Cerebellar nuclear complex (tissue), 1 donor: ENCODE data around the gene SPPL2B.

Source experiments
- DNase-seq, 2 experiments: peaks; one replicate each; lab custom pipeline; 2025; lab: John Stamatoyannopoulos, UW

SPPL2B gene

GRCh38 chr19:2302319-2303210, 25.9 kb upstream of the SPPL2B start:
- no peak for DNase-seq

DNA sequence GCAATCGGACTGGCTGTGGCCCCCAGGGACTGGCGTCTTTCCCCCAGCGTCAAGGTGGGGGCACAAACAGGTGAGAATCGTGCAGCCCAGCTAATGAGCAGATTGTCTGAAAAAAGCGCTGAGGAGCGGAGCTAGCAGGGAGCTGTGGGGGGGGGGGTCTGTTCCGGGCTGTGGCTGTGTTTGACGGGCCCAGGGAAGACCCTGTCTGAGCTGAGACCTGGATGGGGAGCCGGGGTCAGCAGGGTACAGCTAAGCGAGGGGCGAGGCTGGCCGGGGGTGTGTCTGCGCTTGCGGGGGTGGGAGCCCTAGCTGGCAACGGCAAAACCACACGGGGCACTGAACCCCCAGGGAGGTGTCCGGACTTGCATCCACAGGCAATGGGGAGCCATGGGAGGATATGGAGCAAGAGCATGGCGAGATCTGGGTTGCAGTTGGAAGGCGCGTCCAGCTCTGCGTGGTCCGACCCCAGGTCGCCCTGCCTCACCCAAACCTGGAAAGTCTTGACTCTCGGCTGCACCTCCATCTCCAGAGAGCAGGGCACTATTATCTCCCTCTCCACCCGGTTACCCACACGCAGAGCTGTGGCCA, 25.2 kb upstream of the SPPL2B start:
- DNase-seq: no peak

- no peak for DNase-seq
Measured at GRCh38 chr19:2305452-2306280, 22.8 kb upstream of the SPPL2B start.

GRCh38 chr19:2306281-2306806, 22.1 kb upstream of the SPPL2B start:
- no peak for DNase-seq

DNA sequence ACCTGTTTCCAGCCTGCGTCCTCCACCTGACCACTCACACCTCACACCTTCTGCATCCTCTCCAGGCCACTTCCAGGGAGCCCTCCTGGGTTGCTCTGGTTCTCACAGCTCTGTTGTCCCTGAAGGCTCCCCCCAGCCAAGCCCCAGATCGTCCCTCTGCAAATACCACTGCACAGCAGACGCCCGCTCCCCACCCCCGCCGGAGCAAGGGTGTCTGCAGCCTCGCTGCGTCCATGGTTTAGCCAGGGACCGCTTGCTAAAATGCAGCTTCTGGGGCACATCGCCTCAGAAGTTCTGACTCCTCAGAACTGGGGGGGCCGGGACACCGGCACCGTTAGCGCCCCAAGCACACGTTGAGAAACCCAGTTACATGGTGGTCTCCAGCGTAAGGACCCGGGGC, 21.5 kb upstream of the SPPL2B start:
- no peak for DNase-seq

DNA sequence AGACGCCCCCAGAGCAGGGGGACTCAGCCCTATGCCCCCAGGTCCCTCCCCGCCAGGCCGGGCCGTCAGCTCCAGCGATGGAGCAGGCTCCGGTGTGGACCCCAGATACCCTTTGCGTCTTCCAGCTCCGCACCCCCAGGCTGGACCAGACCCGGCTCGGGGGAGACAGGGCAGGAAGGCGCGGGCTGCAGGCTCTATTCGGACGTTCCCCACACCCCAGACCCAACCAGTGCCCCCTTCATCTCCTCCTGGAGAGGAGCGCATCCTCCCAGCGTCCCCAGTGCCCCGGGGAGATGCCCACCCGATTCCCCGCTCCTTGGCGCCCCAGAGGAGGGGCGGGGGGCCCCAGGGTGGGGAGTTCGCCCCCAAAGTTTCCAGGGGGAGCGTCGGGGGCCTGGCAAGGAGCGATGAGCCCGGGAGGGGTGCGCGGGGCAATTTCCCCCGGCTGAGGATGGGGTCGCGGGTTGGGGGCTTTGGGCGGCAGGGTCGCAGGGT, 20.9 kb upstream of the SPPL2B start:
- DNase-seq: no peak

GRCh38 chr19:2308114-2308556, 20.3 kb upstream of the SPPL2B start, which contains the start of gene LINGO3:
LINGO3 (minus strand) TSS chr19:2308154; CDS start chr19:2291776, 16,378 bp downstream.
- no peak for DNase-seq

DNA sequence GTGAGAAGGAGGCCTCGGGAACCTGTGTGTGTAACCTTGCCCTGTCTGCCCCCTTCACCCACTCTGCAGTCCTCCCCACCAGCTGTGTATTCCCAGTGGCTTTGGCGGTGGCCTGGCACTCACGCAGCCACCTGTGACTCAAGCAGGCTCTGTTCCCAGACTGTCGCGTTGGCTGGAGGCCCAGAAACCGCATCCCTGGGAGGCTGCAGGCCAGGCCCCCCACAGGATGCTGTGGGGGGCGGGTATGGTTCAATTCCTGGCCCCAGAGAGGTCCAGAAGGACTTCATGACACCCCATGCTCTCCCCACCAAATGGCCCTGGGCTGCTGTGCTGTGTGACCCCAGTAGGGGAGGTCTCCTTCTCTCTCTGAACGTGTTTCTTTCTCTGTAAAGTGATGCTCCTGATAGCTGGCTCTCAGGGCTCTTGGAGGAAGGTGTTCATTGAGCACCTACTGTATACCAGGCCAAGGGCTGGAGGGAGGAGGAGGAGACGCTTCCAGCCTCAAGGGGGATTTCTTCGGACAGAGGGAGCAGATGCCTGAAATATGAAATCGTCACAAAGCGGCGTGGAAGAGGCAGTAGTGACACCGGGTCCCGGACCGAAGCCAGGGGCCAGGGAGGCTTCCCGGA, 18.6 kb upstream of the SPPL2B start:
- DNase-seq: no peak

DNA sequence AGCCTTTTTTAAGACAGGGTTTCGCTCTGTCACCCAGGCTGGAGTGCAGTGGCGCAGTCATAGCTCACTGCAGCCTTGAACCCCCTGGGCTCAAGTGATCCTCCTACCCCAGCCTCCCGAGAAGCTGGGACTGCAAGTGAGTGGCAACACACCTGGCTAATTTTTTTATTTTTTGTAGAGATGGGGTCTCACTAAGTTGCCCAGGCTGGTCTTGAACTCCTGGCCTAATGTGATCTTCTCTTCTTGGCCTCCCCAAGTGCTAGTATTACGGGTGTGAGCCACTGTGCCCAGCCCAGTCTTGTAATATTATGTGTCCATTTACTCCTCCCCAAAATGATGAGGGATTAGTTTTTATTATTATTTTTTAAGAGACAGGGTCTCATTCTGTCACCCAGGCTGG, 17.4 kb upstream of the SPPL2B start:
- DNase-seq: no peak

DNA sequence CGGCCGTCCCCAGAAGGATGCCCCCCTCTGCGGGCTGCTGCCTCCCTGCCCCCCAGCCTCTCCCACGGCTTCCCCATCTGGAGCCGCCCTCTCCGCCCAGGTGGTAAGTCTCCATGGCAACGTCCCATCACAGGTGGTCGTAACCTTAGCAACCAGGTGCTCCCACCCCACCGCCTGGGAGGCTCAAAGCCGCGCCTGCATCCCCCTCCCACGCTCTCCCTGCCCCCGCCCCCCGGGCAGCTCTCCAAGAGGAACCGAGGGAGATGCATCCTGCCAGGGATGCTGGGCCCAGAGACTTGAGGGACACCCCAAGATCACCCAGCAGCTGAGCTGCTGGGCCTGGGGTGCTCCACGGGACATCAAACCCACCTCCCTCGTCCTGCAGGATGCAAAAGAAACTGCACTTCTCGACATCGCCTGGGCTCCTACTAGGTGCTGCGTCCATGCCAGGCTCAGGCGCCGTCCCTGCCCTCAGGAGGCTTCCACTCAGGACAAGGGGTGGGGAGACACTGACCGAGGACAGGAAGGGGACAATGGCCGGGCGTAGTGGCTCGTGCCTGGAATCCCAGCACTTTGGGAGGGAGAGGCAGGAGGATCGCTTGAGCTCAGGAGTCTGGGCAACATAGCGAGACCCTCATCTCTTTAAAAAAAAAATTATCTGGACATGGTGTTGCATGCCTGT, 15.5 kb upstream of the SPPL2B start:
- no peak for DNase-seq

DNA sequence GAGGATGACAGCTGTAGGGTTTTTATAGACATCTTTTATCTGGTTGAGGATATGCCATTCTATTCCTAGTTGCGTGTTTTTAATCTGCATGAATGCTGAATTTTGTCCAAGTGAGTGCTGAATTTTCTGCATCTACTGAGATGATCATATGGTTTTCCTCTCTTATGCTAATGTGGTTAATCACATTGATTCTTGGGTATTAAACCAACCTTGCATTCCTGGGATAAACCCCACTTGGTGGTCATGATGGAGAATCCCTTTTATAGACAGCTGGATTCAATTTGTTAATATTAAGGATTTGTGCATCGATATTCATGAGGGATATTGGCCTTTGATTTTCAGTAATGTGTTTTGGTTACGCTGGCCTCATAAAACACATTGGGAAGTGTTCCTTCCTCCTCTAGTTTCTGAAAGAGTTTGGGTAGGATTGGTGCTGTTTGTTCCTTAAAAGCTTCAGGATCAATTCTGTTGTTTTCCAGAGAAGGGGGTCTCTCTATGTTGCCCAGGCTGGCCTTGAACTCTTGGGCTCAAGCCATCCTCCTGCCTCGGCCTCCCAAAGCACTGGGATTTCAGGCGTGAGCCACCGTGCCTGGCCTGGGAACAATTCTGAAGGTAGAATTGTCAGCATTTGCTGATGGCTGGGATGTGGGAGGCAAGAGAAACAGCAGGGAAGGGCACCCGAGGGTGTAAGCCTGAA, 13.2 kb upstream of the SPPL2B start:
- DNase-seq: no peak

DNA sequence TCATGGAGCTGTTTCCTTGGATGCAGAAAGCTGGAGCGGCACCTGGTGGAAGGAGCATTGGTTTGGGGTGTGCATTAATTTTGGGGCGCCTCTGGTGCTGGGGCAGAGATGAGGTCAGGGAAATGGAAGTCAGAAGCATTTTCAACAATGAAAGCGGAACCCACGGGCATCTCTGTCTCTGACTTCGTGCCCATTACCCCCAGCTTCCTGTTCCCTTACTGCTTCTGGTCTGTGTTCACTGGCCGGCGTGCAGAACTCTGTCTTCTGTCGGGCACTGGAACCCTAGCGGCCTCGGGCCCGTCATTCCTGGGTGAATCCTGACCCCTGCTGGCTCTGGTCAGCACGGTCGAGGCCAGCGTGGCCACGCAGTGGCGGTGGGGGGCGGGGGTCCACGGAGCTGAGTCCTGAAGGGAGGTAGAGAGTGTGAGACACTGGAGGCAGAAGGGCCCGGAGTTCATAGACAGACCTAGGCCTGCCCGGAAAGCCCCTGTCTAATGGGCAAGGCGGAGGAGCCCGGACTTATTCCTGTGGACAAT, 12.6 kb upstream of the SPPL2B start:
- DNase-seq: no peak

DNA sequence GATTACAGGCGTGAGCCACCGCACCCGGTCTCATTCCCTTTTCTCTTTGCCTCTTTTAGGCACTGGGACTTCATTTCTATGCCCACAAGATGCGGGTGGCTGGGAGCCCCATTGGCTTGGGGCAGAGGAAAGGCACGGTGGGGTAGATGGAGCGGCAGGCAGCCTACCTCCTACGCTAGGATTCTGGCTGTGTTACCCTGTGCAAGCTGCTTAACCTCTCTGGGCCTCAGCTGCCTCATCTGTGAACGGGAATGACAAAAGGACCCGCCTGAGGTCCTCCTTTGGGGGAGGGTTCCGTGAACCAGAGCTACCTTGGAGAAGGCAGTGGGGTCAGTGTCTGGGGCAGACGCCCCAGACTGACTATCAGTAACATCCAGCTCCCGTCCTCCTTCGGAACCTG, 11.2 kb upstream of the SPPL2B start:
- DNase-seq: no peak

GRCh38 chr19:2317756-2318155, 10.7 kb upstream of the SPPL2B start:
- no peak for DNase-seq

- no peak for DNase-seq
Measured at GRCh38 chr19:2318923-2319322, 9.6 kb upstream of the SPPL2B start.

DNA sequence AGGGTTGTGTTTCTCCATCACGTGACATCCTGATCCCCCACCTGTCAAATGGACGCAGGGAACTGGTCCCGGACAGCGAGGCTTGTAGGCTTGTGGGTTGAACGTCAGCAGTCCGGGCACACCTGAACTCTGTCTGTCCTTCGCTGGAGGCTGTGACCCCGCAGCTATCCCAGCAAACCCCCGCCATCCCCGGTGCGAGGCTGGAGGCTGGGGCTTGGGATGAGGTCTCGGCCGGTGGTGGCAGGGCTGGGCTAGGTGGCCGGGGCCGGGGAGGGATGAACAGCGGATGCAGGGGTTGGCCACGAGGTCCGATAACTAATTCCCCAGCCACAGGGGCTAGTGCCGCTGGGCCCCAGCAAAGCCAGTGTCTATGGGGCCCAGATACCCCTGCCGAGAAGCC, 8.9 kb upstream of the SPPL2B start:
- no peak for DNase-seq

DNA sequence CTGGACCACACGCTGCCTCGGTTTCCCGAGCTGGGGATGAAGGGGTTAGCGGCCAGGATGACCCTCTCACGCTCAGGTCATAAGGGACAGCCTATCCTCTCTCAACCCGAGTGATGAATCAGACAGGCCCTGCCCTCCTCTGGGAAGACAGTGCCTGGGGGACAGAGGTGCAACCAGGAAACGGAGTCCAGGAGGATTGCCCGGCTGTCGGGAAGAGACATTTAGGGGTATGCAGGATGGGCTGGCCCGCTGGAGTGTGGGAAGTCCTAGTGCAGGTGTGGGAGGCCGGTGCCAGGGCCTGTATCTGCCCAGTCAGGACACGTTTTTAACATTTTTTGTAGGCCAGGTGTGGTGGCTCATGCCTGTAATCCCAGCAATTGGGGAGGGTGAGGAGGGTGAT, 8.4 kb upstream of the SPPL2B start:
- no peak for DNase-seq

DNA sequence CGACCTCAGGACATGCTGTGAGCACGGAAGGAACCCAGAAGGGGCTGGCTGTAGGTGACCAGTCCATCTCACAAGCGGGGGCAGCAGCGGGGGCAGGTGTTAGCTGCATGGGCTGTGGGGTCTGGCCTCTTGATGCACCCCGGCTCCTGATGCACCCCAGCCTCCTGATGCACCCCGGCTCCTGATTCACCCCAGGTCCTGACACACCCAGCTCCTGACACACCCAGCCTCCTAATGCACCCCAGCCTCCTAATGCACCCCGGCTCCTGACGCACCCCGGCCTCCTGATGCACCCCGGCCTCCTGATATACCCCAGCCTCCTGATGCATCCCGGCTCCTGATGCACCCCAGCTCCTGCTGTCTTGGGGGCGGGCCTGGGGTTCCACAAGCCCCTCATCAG, 7.5 kb upstream of the SPPL2B start:
- no peak for DNase-seq

DNA sequence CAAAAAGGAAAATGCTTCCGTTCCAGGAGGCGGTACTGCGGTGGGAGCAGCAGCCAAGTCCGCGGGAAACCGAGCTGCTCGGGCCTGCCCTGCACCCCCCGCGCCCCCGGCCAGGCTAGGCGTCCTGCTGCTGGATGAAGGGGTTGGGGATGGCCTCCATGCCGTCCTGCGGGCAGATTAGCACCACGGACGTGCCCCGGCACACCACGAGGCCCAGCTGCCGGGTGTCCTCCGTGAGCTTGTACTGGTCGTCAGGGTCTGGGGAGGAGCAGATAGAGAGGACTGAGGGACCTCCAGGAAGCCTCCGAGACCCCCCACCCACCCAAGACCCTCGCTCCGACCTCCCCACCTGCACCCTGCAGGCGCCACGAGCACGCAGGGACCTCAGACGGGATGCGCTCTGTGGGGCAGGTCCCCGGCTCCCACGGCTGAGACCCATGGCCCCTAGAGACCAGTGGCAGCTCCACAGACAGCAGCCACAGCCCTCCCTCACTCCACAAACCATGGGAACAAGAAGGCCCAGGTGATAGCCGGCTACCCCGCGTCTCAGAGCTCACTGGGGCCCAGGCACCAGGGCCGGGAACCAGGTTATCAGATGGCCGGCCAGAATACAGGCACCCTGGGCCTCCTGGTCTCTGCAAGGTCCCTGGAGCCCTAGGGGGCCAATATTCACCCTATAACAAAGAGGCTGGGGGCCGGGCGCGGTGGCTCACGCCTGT, 6.8 kb upstream of the SPPL2B start:
- DNase-seq: no peak

DNA sequence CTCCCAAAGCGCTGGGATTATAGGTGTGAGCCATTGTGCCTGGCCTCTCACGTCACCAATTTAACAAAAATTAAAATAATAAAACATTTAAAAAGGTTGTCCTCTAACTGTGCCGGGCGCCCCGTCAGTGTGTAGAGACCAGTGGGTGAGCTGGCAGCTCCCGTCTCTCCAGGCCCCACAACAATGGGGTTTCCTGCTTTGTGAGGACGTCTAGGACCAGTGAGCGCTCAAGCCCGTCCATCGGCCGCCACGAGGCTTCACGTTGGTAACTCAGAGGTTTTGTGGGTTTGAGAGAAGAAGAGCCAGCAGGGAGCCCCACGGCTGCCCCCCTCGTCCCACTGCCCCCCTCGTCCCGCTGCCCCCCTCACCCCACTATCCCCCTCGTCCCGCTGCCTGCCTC, 4.8 kb upstream of the SPPL2B start:
- DNase-seq: no peak
